ENCODE results near the gene P2RY6.

- TF ChIP-seq MYC (IDR thresholded peaks at IDR 0.05; ENCODE audit: borderline replicate concordance, low read length) (no peak), CTCF (IDR thresholded peaks at IDR 0.05) (no peak), RAD21 (conservative IDR thresholded peaks at IDR 0.05 in 1 of 2, IDR thresholded peaks at IDR 0.05 in 1 of 2) (no peak), PBX3 (IDR thresholded peaks at IDR 0.05) (no peak), POLR2A (IDR thresholded peaks at IDR 0.05; ENCODE audit: low read length) (no peak), RFX5 (IDR thresholded peaks at IDR 0.05) (no peak), USF2 (IDR thresholded peaks at IDR 0.05) (no peak), EHF (CRISPR knock-in tag; IDR thresholded peaks at IDR 0.05) (no peak), CBX8 (IDR thresholded peaks at IDR 0.05) (no peak)
Observed at GRCh38 chr11:73274722-73275380, 2.7 kb downstream of the P2RY6 start.
